Activated CD4-positive, alpha-beta T cell treated with anti-CD3 and anti-CD28 coated beads, Interleukin-2, amount 10 ng/mL, durations not matched to agents 24 days and 14 days (primary cell): ENCODE data around the gene ZNF579. TPM values are rescaled to one million over a fixed set of nuclear protein-coding genes. Genes with fewer than 3 reads are reported as not detected.
"Not testable (repeated sequence)": the region's sequence is repeated elsewhere in the genome, so short reads cannot be mapped to it uniquely, and the experiment has no call there.

Source experiments
- DNase-seq: peaks from one replicate; pipeline ENCODE4 v3.0.0; 2022
- H3K27ac Mint-ChIP-seq: one replicate; pipeline ENCODE4 v1.8.0; 2022; ENCODE audit warnings: mild to moderate bottlenecking, mixed read lengths
- H3K27me3 Mint-ChIP-seq: one replicate; pipeline ENCODE4 v1.8.0; 2022; ENCODE audit warnings: mixed read lengths
- H3K36me3 Mint-ChIP-seq: one replicate; pipeline ENCODE4 v1.8.0; 2022; ENCODE audit warnings: low read depth, mild to moderate bottlenecking, mixed read lengths
- H3K4me1 Mint-ChIP-seq: one replicate; pipeline ENCODE4 v1.8.0; 2021; ENCODE audit warnings: mixed read lengths
- H3K4me3 Mint-ChIP-seq: one replicate; pipeline ENCODE4 v1.8.0; 2022; ENCODE audit warnings: mild to moderate bottlenecking, moderate library complexity, mixed read lengths
- H3K9me3 Mint-ChIP-seq: one replicate; pipeline ENCODE4 v1.8.0; 2021; ENCODE audit warnings: mixed read lengths
- intact Hi-C: fragments of 100-400 bp; cut with micrococcal nuclease; formaldehyde crosslinking; loops from one replicate; pipeline ENCODE4 v1.15.1; 2023
- total RNA-seq: library from RNA; stranded (reverse); gene quantifications from 2 replicates; pipeline ENCODE4 v1.2.3, GENCODE V29; 2022

The ZNF579 gene
- total RNA-seq, 1 donor from 2014 or later = 9.6 TPM

- H3K4me1 Mint-ChIP-seq = no peaks in the 10 kb centered on the region
- H3K4me3 Mint-ChIP-seq = no peak overlapping the region
- peaks cover 11% of the 10 kb centered on the region for H3K9me3 Mint-ChIP-seq
- DNase-seq = no peak
- intact Hi-C loops = no loop called here
- no peaks in the 10 kb centered on the region for H3K36me3 Mint-ChIP-seq
- H3K27ac Mint-ChIP-seq = no peak overlapping the region
- no peaks in the 10 kb centered on the region for H3K27me3 Mint-ChIP-seq
Observed at GRCh38 chr19:55541091-55541490, 39.6 kb downstream of the ZNF579 start.

- no peaks in the 10 kb centered on the region for H3K4me1 Mint-ChIP-seq
Observed at GRCh38 chr19:55540619-55541018, 40.0 kb downstream of the ZNF579 start.

DNA sequence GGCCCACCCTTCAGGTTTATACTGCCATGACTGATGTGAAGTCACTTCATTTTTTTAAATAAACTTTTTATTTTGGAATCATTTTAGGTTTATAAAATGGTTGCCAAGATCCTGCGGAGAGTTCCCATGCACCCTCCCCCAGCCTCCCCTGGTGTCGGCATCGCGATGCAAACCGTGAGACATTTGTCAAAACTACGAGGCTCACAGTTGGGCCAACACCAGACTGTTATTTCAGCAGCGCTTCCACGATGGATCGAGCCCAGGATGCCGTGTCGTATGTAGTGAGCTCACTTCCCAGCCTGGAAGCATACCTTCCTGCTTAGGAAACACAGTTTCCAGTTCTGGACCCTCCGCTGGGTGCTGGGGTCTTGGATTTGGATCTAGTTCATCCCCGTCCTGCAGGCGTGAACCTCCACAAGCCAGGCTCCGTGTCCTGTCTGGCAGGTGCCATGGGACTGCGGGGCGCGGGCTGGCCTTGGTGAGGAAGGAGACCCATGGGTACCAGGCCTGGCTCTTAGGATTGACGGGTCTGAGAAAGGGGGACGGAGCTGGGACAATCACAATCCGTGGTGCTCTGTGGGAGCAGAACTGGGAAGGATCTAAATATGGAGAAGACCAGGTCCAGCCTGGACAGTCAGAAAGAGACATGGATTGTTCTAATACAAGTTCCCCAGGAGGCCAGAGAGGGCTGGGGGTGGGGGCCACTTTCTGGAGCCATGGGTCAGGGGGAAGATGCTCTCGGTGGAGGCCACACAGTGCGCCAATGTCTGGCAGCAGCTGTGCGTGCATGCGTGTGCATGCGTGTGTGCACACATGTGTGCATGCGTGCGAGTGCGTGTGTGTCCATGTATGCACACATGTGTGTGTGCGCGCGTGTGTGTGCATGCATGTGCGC lies 41.3 kb downstream of the ZNF579 start:
- DNase-seq = no peak
- Mint-ChIP-seq H3K9me3 (peaks cover 11% of the 10 kb centered on the region), H3K4me1 (no peaks in the 10 kb centered on the region), H3K4me3 (no peak overlapping the region), H3K36me3 (no peaks in the 10 kb centered on the region), H3K27me3 (no peaks in the 10 kb centered on the region), H3K27ac (peak overlapping the region; percentile 63)
- intact Hi-C loops = no loop called here

More at GRCh38 chr19:55540619-55541018, 40.0 kb downstream of the ZNF579 start:
- H3K27ac Mint-ChIP-seq = no peak overlapping the region
- intact Hi-C loops = no loop called here
- no peaks in the 10 kb centered on the region for H3K27me3 Mint-ChIP-seq
- peaks cover 11% of the 10 kb centered on the region for H3K9me3 Mint-ChIP-seq
- H3K36me3 Mint-ChIP-seq = no peaks in the 10 kb centered on the region
- DNase-seq = no peak
- H3K4me3 Mint-ChIP-seq = no peak overlapping the region

- intact Hi-C loops = no loop called here
Observed at GRCh38 chr19:55538132-55538531, 42.5 kb downstream of the ZNF579 start.

GRCh38 chr19:55537741-55538111 lies 42.9 kb downstream of the ZNF579 start:
- no peaks in the 10 kb centered on the region for H3K4me1 Mint-ChIP-seq
- no peak overlapping the region for H3K4me3 Mint-ChIP-seq
- no peak for DNase-seq
- H3K27ac Mint-ChIP-seq = no peak overlapping the region
- H3K27me3 Mint-ChIP-seq = no peaks in the 10 kb centered on the region
- no peaks in the 10 kb centered on the region for H3K36me3 Mint-ChIP-seq
- H3K9me3 Mint-ChIP-seq = peaks cover 8% of the 10 kb centered on the region
- intact Hi-C loops = no loop called here

More at GRCh38 chr19:55538132-55538531, 42.5 kb downstream of the ZNF579 start:
- peaks cover 8% of the 10 kb centered on the region for H3K9me3 Mint-ChIP-seq
- H3K36me3 Mint-ChIP-seq = no peaks in the 10 kb centered on the region
- no peak overlapping the region for H3K4me3 Mint-ChIP-seq
- H3K27me3 Mint-ChIP-seq = no peaks in the 10 kb centered on the region
- no peaks in the 10 kb centered on the region for H3K4me1 Mint-ChIP-seq
- DNase-seq = no peak
- no peak overlapping the region for H3K27ac Mint-ChIP-seq

GRCh38 chr19:55536951-55537740 lies 43.5 kb downstream of the ZNF579 start, which contains the start of gene SBK2:
Gene SBK2, minus strand, starts transcription at chr19:55537133. Its CDS starts 839 bp downstream, at chr19:55536294.
- Mint-ChIP-seq H3K36me3 (no peaks in the 10 kb centered on the region), H3K27ac (no peak within 1 kb of the TSS), H3K4me1 (no peaks in the 10 kb centered on the region), H3K27me3 (no peaks in the 10 kb centered on the region), H3K9me3 (peaks cover 3% of the 10 kb centered on the region), H3K4me3 (no peak within 1 kb of the TSS)
- DNase-seq = no peak
- intact Hi-C loops = no loop called here

- Mint-ChIP-seq H3K9me3 (no peaks in the 10 kb centered on the region), H3K27me3 (no peaks in the 10 kb centered on the region), H3K4me1 (no peaks in the 10 kb centered on the region), H3K27ac (no peak overlapping the region), H3K36me3 (no peaks in the 10 kb centered on the region), H3K4me3 (no peak overlapping the region)
- no peak for DNase-seq
- intact Hi-C loops = no loop called here
Observed at GRCh38 chr19:55536366-55536765, 44.3 kb downstream of the ZNF579 start.

DNA sequence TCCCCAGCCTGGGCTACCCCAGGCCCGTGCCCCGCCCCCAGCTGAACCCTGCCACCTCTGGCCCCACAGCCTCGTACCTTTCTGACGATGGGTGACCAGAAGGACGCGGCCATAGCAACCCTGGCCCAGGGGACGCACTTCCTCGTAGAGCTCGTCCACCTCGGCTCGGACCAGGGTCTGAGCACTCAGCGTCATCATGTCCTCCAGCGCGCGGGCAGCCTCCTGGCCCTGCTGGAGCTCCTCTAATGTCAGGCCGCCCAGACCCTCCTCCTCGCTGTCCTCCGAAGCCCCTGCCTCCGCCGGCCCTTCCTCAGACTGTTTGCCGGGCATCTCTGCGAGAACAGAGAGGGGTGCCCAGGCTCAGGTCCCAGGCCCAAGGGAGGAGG lies 44.7 kb downstream of the ZNF579 start:
- no peak overlapping the region for H3K4me3 Mint-ChIP-seq
- H3K4me1 Mint-ChIP-seq = no peaks in the 10 kb centered on the region
- intact Hi-C loops = no loop called here
- H3K27me3 Mint-ChIP-seq = no peaks in the 10 kb centered on the region
- no peak overlapping the region for H3K27ac Mint-ChIP-seq
- H3K36me3 Mint-ChIP-seq = no peaks in the 10 kb centered on the region
- no peaks in the 10 kb centered on the region for H3K9me3 Mint-ChIP-seq
- no peak for DNase-seq

DNA sequence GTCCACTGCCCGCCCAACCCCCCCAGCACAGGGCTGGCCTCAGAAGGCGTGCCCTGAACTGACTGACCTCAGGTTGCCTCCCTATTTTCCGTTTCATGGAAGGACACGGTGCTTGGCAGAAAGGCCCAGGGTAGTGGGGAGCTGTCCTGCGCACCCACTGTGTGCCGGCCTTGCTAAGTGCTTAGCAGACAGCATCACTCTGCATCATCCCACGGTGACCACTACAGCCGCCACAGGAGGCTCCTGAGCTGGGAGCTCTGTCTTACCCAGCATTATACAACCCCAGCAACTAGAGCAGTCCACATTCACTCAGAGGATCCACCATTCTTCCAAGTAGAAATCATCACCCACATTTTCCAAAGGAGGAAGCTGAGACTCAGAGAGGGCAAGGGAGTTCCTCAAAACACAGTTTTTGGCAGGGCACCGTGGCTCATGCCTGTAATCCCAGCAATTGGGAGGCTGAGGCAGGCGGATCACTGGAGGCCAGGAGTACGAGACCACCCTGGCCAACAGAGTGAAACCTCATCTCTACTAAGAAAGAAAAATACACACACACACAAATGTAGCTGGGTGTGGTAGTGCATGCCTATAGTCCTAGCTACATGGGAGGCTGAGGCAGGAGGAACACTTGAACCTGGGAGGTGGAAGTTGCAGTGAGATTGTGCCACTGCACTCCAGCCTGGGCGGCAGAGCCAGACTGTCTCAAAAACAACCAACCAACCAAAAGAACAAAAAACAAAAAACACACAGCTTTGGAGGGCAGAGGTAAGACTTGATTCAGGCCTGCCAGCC lies 45.3 kb downstream of the ZNF579 start:
- peak overlapping the region; percentile 17 for H3K27ac Mint-ChIP-seq
- H3K4me1 Mint-ChIP-seq = no peaks in the 10 kb centered on the region
- no peaks in the 10 kb centered on the region for H3K36me3 Mint-ChIP-seq
- intact Hi-C loops = no loop called here
- no peak overlapping the region for H3K4me3 Mint-ChIP-seq
- no peaks in the 10 kb centered on the region for H3K9me3 Mint-ChIP-seq
- DNase-seq = no peak
- no peaks in the 10 kb centered on the region for H3K27me3 Mint-ChIP-seq

DNA sequence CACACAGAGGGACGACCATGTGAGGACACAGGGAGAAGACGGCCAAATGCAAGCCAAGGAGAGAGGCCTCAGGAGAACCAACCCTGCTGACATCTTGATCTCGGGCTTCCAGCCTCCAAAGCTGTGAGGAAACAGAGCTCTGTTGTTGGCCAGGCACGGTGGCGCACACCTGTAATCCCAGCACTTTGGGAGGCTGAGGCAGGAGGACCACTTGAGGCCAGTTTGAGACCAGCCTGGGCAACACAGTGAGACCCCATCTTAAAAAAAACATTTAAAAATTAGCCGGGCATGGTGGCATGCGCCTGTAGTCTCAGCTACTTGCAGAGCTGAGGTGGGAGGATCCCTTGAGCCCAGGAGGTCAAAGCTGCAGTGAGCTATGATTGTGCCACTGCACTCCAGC lies 46.4 kb downstream of the ZNF579 start:
- H3K4me1 Mint-ChIP-seq, H3K9me3 Mint-ChIP-seq, intact Hi-C loops, H3K36me3 Mint-ChIP-seq, H3K27ac Mint-ChIP-seq, DNase-seq, H3K27me3 Mint-ChIP-seq, H3K4me3 Mint-ChIP-seq: not testable (repeated sequence)

- Mint-ChIP-seq H3K27ac (no peak overlapping the region), H3K36me3 (no peaks in the 10 kb centered on the region), H3K4me1 (no peaks in the 10 kb centered on the region), H3K27me3 (no peaks in the 10 kb centered on the region), H3K9me3 (no peaks in the 10 kb centered on the region), H3K4me3 (no peak overlapping the region)
- DNase-seq = no peak
- intact Hi-C loops = no loop called here
Observed at GRCh38 chr19:55530996-55531395, 49.7 kb downstream of the ZNF579 start.

GRCh38 chr19:55529636-55530234 lies 50.9 kb downstream of the ZNF579 start:
- H3K4me3 Mint-ChIP-seq = no peak overlapping the region
- H3K9me3 Mint-ChIP-seq = no peaks in the 10 kb centered on the region
- H3K27ac Mint-ChIP-seq = no peak overlapping the region
- intact Hi-C loops = loop anchor here (5.0 kb wide), 1 partner anchor 33 kb away; no protein-coding TSS in a partner anchor
- H3K36me3 Mint-ChIP-seq = no peaks in the 10 kb centered on the region
- DNase-seq = no peak
- peaks cover 2% of the 10 kb centered on the region for H3K27me3 Mint-ChIP-seq
- H3K4me1 Mint-ChIP-seq = no peaks in the 10 kb centered on the region

DNA sequence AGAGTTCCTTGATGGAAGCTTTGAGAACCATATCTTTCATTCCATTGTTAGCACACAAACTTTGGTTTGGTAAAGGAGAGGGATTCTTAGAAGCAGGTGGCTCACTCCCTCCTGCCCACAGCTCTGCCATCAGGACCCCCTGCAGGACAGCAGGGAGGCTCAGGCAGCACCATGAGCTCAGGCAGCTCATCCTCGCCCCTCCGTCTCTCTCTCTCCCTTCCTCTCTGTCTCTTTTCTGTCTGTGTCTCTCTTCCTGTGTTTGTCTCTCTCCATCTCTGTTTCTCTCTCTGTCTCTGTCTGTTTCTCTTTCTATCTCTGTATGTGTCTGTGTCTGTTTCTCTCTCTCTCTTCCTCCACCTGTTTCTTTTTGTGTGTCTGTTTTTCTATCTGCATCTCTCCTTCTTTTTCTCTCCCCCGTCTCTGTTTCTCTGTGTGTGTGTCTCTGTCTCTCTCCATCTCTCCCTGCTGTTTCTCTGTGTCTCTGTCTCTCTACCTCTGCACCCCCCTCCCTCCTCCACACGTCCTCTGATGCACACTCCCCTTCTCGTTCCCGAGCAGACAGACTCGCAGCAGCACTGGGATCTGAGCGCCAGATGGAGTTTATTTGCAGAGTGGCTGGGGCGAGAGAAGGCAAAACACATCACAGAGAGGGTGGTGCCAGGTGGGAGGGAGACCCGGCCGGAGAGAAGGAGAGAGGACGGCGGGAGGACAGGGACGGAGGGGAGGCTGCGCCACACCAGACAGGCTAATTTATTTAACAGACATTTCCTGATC lies 52.4 kb downstream of the ZNF579 start:
- Mint-ChIP-seq H3K4me3 (no peak overlapping the region), H3K4me1 (no peaks in the 10 kb centered on the region)
- intact Hi-C loops = loop anchor here (5.0 kb wide), 1 partner anchor 34 kb away; no protein-coding TSS in a partner anchor

More for the DNA sequence above, 52.4 kb downstream of the ZNF579 start:
- Mint-ChIP-seq H3K9me3 (no peaks in the 10 kb centered on the region), H3K27me3 (peaks cover 2% of the 10 kb centered on the region), H3K27ac (no peak overlapping the region), H3K36me3 (no peaks in the 10 kb centered on the region)
- DNase-seq = no peak
